A549 (cell line): ENCODE data around the gene AUTS2. TPM values are rescaled to one million over a fixed set of nuclear protein-coding genes. Genes with fewer than 3 reads are reported as not detected.
A peak's percentile ranks its signal among the peaks of the same experiment; 100 is the strongest.

ENCODE experiments used
- ATAC-seq, 2 experiments: fragments of 200-7000 bp in 1 of 2; fragments of >200 bp in 1 of 2; cut with Nextera tagmentation in 1 of 2; cut with Tn5 transposase in 1 of 2; 3 replicates each; pipeline versions ENCODE4 v1.8.0 to v1.9.1; 2018 to 2020; ENCODE audit warnings: mild to moderate bottlenecking in 1 of 2, moderate library complexity in 1 of 2
- CTCF ChIA-PET: fragments of 300-600 bp; sonication (Branson Sonifier 250); formaldehyde crosslinking; extraction: SDS; loops from one replicate; lab custom pipeline; 2021; ENCODE audit warnings: antibody characterized with exemption, inconsistent platforms; lab: Yijun Ruan, JAX
- POLR2A ChIA-PET: fragments of 350-600 bp; formaldehyde crosslinking; extraction: SDS; loops from one replicate; lab custom pipeline; 2021; ENCODE audit warnings: antibody characterized with exemption, inconsistent platforms; lab: Yijun Ruan, JAX
- DNase-seq, 2 experiments: peaks; one replicate each; pipeline versions ENCODE4 v3.0.0 to v3.0.0-alpha.2; 2011 to 2016; ENCODE audit warnings: low read depth in 1 of 2, low spot score in 1 of 2
- FAIRE-seq: peaks from 2 replicates; lab custom pipeline; 2011; peaks lifted over from hg19 to GRCh38; lab: Jason Lieb, UNC
- H3K27ac ChIP-seq, 2 experiments: fragments of >200 bp; sonication (Bioruptor Twin); formaldehyde crosslinking; 3 replicates each; pipeline ENCODE4 v1.5.1; 2016 to 2017
- H3K4me1 ChIP-seq: fragments of >200 bp; sonication (Bioruptor Twin); formaldehyde crosslinking; 3 replicates; pipeline ENCODE4 v1.6.1; 2016
- H3K4me2 ChIP-seq: fragments of >200 bp; sonication (Bioruptor Twin); formaldehyde crosslinking; 3 replicates; pipeline ENCODE4 v1.6.1; 2016
- H3K4me3 ChIP-seq: fragments of >200 bp; sonication (Bioruptor Twin); formaldehyde crosslinking; 3 replicates; pipeline ENCODE4 v1.5.1; 2016
- H3K9me3 ChIP-seq: fragments of >200 bp; sonication (Bioruptor Twin); formaldehyde crosslinking; 3 replicates; pipeline ENCODE4 v1.6.1; 2016
- CBX2 ChIP-seq: fragments of 200-600 bp; sonication (generic); IDR thresholded peaks from 2 replicates; pipeline ENCODE4 v1.6.1; 2016; ENCODE audit warnings: low read depth, mild to moderate bottlenecking, borderline replicate concordance
- EP300 ChIP-seq, 2 experiments: fragments of >200 bp; sonication (Bioruptor Twin); formaldehyde crosslinking; IDR thresholded peaks; 2 replicates in 1 of 2; 3 replicates in 1 of 2; pipeline ENCODE4 v1.6.1; 2016 to 2017
- FOXS1 ChIP-seq: fragments of 250-450 bp; sonication (Bioruptor Pico); IDR thresholded peaks from 2 replicates; pipeline ENCODE4 v1.5.0; 2020; ENCODE audit warnings: mild to moderate bottlenecking, moderate library complexity
- HES2 ChIP-seq: fragments of >200 bp; sonication (Bioruptor Twin); formaldehyde crosslinking; IDR thresholded peaks from 2 replicates; pipeline ENCODE4 v1.6.1; 2016
- HEYL ChIP-seq: fragments of 250-450 bp; sonication (Bioruptor Pico); IDR thresholded peaks from 2 replicates; pipeline ENCODE4 v1.8.0; 2021; ENCODE audit warnings: mild to moderate bottlenecking, moderate library complexity
- JUN ChIP-seq, 2 experiments: fragments of >200 bp; sonication (Bioruptor Twin); formaldehyde crosslinking; IDR thresholded peaks; 2 replicates in 1 of 2; 3 replicates in 1 of 2; pipeline ENCODE4 v1.6.1; 2016 to 2017
- KDM5A ChIP-seq: fragments of 200-600 bp; sonication (generic); IDR thresholded peaks from 2 replicates; pipeline ENCODE4 v1.6.1; 2016; ENCODE audit warnings: antibody characterized with exemption, mild to moderate bottlenecking
- MAZ ChIP-seq: fragments of 150-350 bp; IDR thresholded peaks from 2 replicates; pipeline ENCODE4 v1.6.1; 2014; ENCODE audit warnings: antibody characterized with exemption, low read depth, low read length, borderline replicate concordance
- POLR2AphosphoS2 ChIP-seq: conservative IDR thresholded peaks from 2 replicates; pipeline ENCODE4 v1.6.1; 2012; ENCODE audit warnings: low read length, improper control_type of control experiment, inconsistent platforms
- SMC3 ChIP-seq: fragments of >200 bp; sonication (Bioruptor Twin); formaldehyde crosslinking; IDR thresholded peaks from 3 replicates; pipeline ENCODE4 v1.6.1; 2018; ENCODE audit warnings: inconsistent platforms
- SREBF2 ChIP-seq: fragments of 450-650 bp; IDR thresholded peaks from 2 replicates; pipeline ENCODE4 v1.6.1; 2014; ENCODE audit warnings: mild to moderate bottlenecking, moderate library complexity
- WGBS: methylation state at CpG from one replicate; pipeline ENCODE4 v1.1.6; 2017; ENCODE audit errors: missing lambda C conversion rate; 5-methylcytosine and 5-hydroxymethylcytosine counted together
- polyA minus RNA-seq: library from RNA; depleted of rRNA, polyadenylated mRNA; stranded (reverse); fragments of >200 nt; gene quantifications from 2 replicates; pipeline ENCODE4 v1.2.3, GENCODE V29; 2011; rRNA and poly(A)+ RNA removed
- polyA plus RNA-seq, 4 experiments: library from polyadenylated mRNA; depleted of rRNA in 3 of 4; stranded (reverse); fragments of >200 nt; fragmentation: RNase III in 1 of 4; extraction: RNeasy Plus Mini Kit Qiagen cat#74134 plus additional on column Dnase treatment in 1 of 4; gene quantifications; 2 replicates in 3 of 4; 3 replicates in 1 of 4; pipeline ENCODE4 v1.2.3, GENCODE V29; 2011 to 2017
- TF ChIP-seq, protein P1 (sequence below): IDR thresholded peaks from 2 replicates; pipeline ENCODE4 v1.6.1; 2012
- TF ChIP-seq, protein P2 (sequence below): fragments of >200 bp; sonication (Bioruptor Twin); formaldehyde crosslinking; IDR thresholded peaks from 3 replicates; pipeline ENCODE4 v1.6.1; 2016
- TF ChIP-seq, protein P3 (sequence below): fragments of >200 bp; sonication (Bioruptor Twin); formaldehyde crosslinking; IDR thresholded peaks from 3 replicates; pipeline ENCODE4 v1.5.1; 2016
- TF ChIP-seq, protein P4 (sequence below): fragments of 200-600 bp; sonication (generic); IDR thresholded peaks from 2 replicates; pipeline ENCODE4 v1.6.1; 2016; ENCODE audit warnings: antibody characterized with exemption, mild to moderate bottlenecking, moderate library complexity

Gene AUTS2
- polyA plus RNA-seq (2011; rRNA removed) (1.6 and 1.8 TPM in 2 replicates), polyA plus RNA-seq (2017; fragmentation: RNase III; extraction: RNeasy Plus Mini Kit Qiagen cat#74134 plus additional on column Dnase treatment) (2.8 to 4.3 TPM (median 3.6 TPM) in 3 replicates), polyA minus RNA-seq (6.0 and 6.4 TPM in 2 replicates)
- polyA plus RNA-seq (2012; cell fraction: cytosol; rRNA removed), result 0.59 and 0.75 TPM in 2 replicates
- polyA plus RNA-seq (2012; cell fraction: nucleus; rRNA removed), result 2.1 and 3.6 TPM in 2 replicates

DNA sequence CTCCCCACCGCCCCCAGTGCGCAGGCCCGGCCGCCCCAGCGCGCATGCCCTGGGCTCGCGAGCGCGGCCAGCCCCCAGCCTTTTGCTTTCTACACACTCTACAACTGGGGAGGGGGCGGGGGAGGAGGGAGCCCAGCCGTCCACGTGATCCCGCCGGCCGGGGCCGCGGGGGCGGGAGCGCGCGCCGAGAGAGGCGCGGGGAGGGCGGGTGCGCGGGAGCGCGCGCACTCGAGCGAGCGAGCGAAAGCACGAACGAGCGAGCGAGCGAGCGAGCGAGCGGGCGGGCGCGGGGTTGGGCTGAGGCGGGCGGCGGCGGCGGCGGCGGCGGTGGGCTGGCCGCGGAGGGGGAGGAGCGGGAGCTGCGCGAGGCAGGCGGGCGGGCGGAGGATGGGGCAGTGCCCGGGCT is at the start of gene AUTS2:
Gene AUTS2, plus strand, starts transcription at position 395 of the 406 bp plus-strand sequence. CDS start 1,179 bp downstream, outside the sequence.
- ATAC-seq, result peak; percentile 78 to 84
- no peaks in the 10 kb centered on the region for H3K9me3 ChIP-seq
- peaks cover 12% of the 10 kb centered on the region; the same call in 2 of the 3 replicates for H3K4me1 ChIP-seq
- peak within 1 kb of the TSS; percentile 81 to 92 for H3K27ac ChIP-seq
- H3K4me3 ChIP-seq, result peak within 1 kb of the TSS; percentile 92
- TF ChIP-seq HES2 (no peak), JUN (IDR thresholded peaks at IDR 0.05) (peak in 1 of 2 experiments; percentile 13; a peak in 1 of 5 replicates), MAZ (0 out of 2 replicates have a peak, but pooled peaks have one; percentile 34), SMC3 (0 out of 3 replicates have a peak, but pooled peaks have one; percentile 14)
- TF ChIP-seq, all 56 proteins: peak for 3
- WGBS, result no CpG with 5 or more reads among the region's 63 CpGs
- CTCF ChIA-PET, result no interaction called here
- no peak for FAIRE-seq
- peak within 1 kb of the TSS; percentile 99 for H3K4me2 ChIP-seq
- DNase-seq, result peak; percentile 86 to 88
- POLR2A ChIA-PET, result interaction anchor here (1.0 kb wide), 1 partner anchor 185 kb away, joined by 4 read pairs; no protein-coding TSS in a partner anchor

GRCh38 chr7:69550991-69551390 is 47.3 kb upstream of the AUTS2 start:
- CTCF ChIA-PET, result no interaction called here
- no peak overlapping the region for H3K4me2 ChIP-seq
- peaks cover 5% of the 10 kb centered on the region; the same call in 2 of the 3 replicates for H3K4me1 ChIP-seq
- ATAC-seq (no peak), DNase-seq (no peak), FAIRE-seq (no peak)
- no peaks in the 10 kb centered on the region for H3K9me3 ChIP-seq
- no peak overlapping the region for H3K27ac ChIP-seq
- TF ChIP-seq KDM5A (no peak), HEYL (CRISPR knock-in tag) (no peak), CBX2 (no peak), SREBF2 (no peak), FOXS1 (CRISPR knock-in tag) (no peak), EP300 (IDR thresholded peaks at IDR 0.05) (no peak), HES2 (no peak), POLR2AphosphoS2 (no peak)
- TF ChIP-seq, protein P1, sequence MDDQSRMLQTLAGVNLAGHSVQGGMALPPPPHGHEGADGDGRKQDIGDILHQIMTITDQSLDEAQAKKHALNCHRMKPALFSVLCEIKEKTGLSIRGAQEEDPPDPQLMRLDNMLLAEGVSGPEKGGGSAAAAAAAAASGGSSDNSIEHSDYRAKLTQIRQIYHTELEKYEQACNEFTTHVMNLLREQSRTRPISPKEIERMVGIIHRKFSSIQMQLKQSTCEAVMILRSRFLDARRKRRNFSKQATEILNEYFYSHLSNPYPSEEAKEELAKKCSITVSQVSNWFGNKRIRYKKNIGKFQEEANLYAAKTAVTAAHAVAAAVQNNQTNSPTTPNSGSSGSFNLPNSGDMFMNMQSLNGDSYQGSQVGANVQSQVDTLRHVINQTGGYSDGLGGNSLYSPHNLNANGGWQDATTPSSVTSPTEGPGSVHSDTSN, result no peak
- TF ChIP-seq, protein P2, sequence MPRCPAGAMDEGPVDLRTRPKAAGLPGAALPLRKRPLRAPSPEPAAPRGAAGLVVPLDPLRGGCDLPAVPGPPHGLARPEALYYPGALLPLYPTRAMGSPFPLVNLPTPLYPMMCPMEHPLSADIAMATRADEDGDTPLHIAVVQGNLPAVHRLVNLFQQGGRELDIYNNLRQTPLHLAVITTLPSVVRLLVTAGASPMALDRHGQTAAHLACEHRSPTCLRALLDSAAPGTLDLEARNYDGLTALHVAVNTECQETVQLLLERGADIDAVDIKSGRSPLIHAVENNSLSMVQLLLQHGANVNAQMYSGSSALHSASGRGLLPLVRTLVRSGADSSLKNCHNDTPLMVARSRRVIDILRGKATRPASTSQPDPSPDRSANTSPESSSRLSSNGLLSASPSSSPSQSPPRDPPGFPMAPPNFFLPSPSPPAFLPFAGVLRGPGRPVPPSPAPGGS, result no peak
- TF ChIP-seq, protein P3, sequence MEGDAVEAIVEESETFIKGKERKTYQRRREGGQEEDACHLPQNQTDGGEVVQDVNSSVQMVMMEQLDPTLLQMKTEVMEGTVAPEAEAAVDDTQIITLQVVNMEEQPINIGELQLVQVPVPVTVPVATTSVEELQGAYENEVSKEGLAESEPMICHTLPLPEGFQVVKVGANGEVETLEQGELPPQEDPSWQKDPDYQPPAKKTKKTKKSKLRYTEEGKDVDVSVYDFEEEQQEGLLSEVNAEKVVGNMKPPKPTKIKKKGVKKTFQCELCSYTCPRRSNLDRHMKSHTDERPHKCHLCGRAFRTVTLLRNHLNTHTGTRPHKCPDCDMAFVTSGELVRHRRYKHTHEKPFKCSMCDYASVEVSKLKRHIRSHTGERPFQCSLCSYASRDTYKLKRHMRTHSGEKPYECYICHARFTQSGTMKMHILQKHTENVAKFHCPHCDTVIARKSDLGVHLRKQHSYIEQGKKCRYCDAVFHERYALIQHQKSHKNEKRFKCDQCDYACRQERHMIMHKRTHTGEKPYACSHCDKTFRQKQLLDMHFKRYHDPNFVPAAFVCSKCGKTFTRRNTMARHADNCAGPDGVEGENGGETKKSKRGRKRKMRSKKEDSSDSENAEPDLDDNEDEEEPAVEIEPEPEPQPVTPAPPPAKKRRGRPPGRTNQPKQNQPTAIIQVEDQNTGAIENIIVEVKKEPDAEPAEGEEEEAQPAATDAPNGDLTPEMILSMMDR, result no peak
- TF ChIP-seq, protein P4, sequence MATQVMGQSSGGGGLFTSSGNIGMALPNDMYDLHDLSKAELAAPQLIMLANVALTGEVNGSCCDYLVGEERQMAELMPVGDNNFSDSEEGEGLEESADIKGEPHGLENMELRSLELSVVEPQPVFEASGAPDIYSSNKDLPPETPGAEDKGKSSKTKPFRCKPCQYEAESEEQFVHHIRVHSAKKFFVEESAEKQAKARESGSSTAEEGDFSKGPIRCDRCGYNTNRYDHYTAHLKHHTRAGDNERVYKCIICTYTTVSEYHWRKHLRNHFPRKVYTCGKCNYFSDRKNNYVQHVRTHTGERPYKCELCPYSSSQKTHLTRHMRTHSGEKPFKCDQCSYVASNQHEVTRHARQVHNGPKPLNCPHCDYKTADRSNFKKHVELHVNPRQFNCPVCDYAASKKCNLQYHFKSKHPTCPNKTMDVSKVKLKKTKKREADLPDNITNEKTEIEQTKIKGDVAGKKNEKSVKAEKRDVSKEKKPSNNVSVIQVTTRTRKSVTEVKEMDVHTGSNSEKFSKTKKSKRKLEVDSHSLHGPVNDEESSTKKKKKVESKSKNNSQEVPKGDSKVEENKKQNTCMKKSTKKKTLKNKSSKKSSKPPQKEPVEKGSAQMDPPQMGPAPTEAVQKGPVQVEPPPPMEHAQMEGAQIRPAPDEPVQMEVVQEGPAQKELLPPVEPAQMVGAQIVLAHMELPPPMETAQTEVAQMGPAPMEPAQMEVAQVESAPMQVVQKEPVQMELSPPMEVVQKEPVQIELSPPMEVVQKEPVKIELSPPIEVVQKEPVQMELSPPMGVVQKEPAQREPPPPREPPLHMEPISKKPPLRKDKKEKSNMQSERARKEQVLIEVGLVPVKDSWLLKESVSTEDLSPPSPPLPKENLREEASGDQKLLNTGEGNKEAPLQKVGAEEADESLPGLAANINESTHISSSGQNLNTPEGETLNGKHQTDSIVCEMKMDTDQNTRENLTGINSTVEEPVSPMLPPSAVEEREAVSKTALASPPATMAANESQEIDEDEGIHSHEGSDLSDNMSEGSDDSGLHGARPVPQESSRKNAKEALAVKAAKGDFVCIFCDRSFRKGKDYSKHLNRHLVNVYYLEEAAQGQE, result no peak
- WGBS, result 51% methylated on average over 6 of the region's 6 CpGs
- no peak overlapping the region for H3K4me3 ChIP-seq
- POLR2A ChIA-PET, result no interaction called here
